ENCODE measurements around the gene ASMTL. TPM values are rescaled to one million over a fixed set of nuclear protein-coding genes. Genes with fewer than 3 reads are reported as not detected.

The ASMTL gene
- total RNA-seq, 2 experiments from 2014 or later = 65.2 to 67.4 TPM

- H3K36me3 Mint-ChIP-seq = peaks cover 34% of the 10 kb centered on the region
Observed at GRCh38 chrX:1464041-1464970, 11.6 kb upstream of the ASMTL start.

GRCh38 chrX:1463581-1463980, 10.9 kb upstream of the ASMTL start:
- Mint-ChIP-seq H3K9me3 (no peaks in the 10 kb centered on the region), H3K36me3 (peaks cover 34% of the 10 kb centered on the region), H3K4me3 (peak overlapping the region; percentile 61), H3K27me3 (no peaks in the 10 kb centered on the region), H3K4me1 (ENCODE audit: low read depth) (peaks cover 68% of the 10 kb centered on the region), H3K27ac (peak overlapping the region; percentile 96)
- intact Hi-C loops (cut with micrococcal nuclease) = loop anchor here (1.0 to 5.0 kb wide), 4 partner anchors 8 to 1249 kb away; no protein-coding TSS in a partner anchor
- ChIA-PET POLR2A (no interaction called here), CTCF (no interaction called here)
- peak; percentile 9 for DNase-seq

More at GRCh38 chrX:1464041-1464970, 11.6 kb upstream of the ASMTL start:
- DNase-seq = peak; percentile 54
- intact Hi-C loops (cut with micrococcal nuclease) = loop anchor here (5.0 kb wide), 1 partner anchor 1248 kb away; no protein-coding TSS in a partner anchor
- Mint-ChIP-seq H3K4me1 (ENCODE audit: low read depth) (peaks cover 71% of the 10 kb centered on the region), H3K9me3 (no peaks in the 10 kb centered on the region), H3K27me3 (no peaks in the 10 kb centered on the region), H3K27ac (peak overlapping the region; percentile 96), H3K4me3 (peak overlapping the region; percentile 55)
- ChIA-PET CTCF (no interaction called here), POLR2A (no interaction called here)

GRCh38 chrX:1462596-1463251, 10.0 kb upstream of the ASMTL start:
- Mint-ChIP-seq H3K27me3 (no peaks in the 10 kb centered on the region), H3K4me1 (ENCODE audit: low read depth) (peaks cover 60% of the 10 kb centered on the region), H3K36me3 (peaks cover 30% of the 10 kb centered on the region), H3K4me3 (peak overlapping the region; percentile 61), H3K9me3 (no peaks in the 10 kb centered on the region), H3K27ac (peak overlapping the region; percentile 96)
- ChIA-PET CTCF (no interaction called here), POLR2A (no interaction called here)
- peak; percentile 89 for DNase-seq
- intact Hi-C loops (cut with micrococcal nuclease) = loop anchor here (1.0 to 5.0 kb wide), 7 partner anchors 9 to 1250 kb away; partner anchors contain the start of gene P2RY8

- H3K27ac Mint-ChIP-seq = peak overlapping the region; percentile 96
- intact Hi-C loops (cut with micrococcal nuclease) = loop anchor here (1.0 to 5.0 kb wide), 6 partner anchors 9 to 1250 kb away; partner anchors contain the start of gene P2RY8
- H3K9me3 Mint-ChIP-seq = no peaks in the 10 kb centered on the region
- ChIA-PET CTCF (no interaction called here), POLR2A (no interaction called here)
- H3K4me3 Mint-ChIP-seq = peak overlapping the region; percentile 4
- no peak for DNase-seq
- peaks cover 55% of the 10 kb centered on the region for H3K4me1 Mint-ChIP-seq (ENCODE audit: low read depth)
- H3K36me3 Mint-ChIP-seq = peaks cover 26% of the 10 kb centered on the region
- H3K27me3 Mint-ChIP-seq = no peaks in the 10 kb centered on the region
Observed at GRCh38 chrX:1462110-1462509, 9.4 kb upstream of the ASMTL start.

DNA sequence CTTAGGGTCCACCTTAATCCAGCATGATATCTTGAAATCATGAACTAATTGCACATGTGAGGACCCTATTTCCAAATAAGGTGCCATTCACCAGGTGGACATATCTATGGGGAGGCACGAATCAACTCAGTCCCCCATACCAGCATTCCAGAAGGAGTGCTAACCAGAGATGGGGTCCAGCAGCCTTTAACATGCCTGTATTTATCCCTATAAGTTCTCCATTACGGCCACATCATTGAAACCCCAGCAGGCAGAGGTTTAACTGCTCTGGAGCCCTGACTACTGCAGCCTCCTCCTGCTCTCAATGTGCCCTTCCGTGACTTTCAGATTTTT, 3.2 kb upstream of the ASMTL start:
- Mint-ChIP-seq H3K4me1 (ENCODE audit: low read depth) (peaks cover 15% of the 10 kb centered on the region), H3K4me3 (no peak overlapping the region), H3K27ac (no peak overlapping the region), H3K36me3 (no peaks in the 10 kb centered on the region), H3K9me3 (no peaks in the 10 kb centered on the region), H3K27me3 (no peaks in the 10 kb centered on the region)
- CTCF ChIA-PET = no interaction called here
- DNase-seq = no peak
- POLR2A ChIA-PET = no interaction called here
- intact Hi-C loops (cut with micrococcal nuclease) = no loop called here

DNA sequence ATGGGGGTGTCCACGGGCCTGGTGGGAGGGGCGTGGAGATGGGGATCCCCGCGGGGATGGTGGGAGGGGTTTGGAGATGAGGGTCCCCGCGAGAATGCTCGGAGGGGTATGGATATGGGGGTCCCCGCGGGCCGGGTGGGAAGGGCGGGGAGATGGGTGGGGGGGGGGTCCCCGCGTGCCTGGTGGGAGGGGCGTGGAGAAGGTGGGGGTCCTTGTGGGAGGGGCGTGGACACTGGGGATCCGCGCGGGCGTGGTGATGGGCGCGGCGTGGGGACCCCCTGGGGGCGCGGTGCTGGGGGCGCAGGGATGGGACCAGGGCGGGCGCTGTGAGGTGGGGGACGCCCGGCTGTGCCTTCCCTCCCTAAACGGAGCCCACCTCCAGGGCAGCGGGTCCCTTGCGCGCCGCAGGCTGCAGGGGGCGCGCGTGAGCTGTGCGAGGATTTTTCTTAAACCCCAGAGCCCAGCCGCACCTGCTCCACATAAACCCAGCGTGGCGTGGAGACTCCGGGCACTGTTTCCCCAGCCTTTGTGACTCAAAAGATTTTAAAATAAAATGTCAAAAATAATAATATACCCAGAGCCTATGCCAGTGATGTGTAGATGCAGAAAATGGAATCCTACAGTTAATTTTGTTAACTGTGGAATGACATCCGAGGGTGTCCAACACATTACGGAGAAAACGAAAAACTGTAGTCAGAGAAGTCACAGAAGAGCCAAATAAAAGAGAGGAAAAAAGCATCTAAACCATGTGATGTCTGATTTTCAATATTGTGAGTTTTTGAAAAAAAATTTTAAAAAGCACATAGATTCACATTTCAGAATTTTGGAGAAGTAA, 1.5 kb upstream of the ASMTL start:
- Mint-ChIP-seq H3K4me1 (ENCODE audit: low read depth) (peaks cover 19% of the 10 kb centered on the region), H3K9me3 (peaks cover 3% of the 10 kb centered on the region), H3K4me3 (peak overlapping the region; percentile 52), H3K27ac (peak overlapping the region; percentile 64), H3K27me3 (no peaks in the 10 kb centered on the region), H3K36me3 (peaks cover 9% of the 10 kb centered on the region)
- POLR2A ChIA-PET = no interaction called here
- intact Hi-C loops (cut with micrococcal nuclease) = loop anchor here (1.0 to 5.0 kb wide), 13 partner anchors 8 to 1176 kb away; partner anchors contain the start of genes AKAP17A, GTPBP6 and SLC25A6
- peak; percentile 95 for DNase-seq
- CTCF ChIA-PET = no interaction called here

GRCh38 chrX:1453395-1453783, 680 bp upstream of the ASMTL start:
- H3K27me3 Mint-ChIP-seq = no peaks in the 10 kb centered on the region
- peak overlapping the region; percentile 92 for H3K27ac Mint-ChIP-seq
- ChIA-PET CTCF (no interaction called here), POLR2A (no interaction called here)
- H3K4me3 Mint-ChIP-seq = peak overlapping the region; percentile 80
- DNase-seq = no peak
- H3K4me1 Mint-ChIP-seq (ENCODE audit: low read depth) = peaks cover 19% of the 10 kb centered on the region
- peaks cover 17% of the 10 kb centered on the region for H3K36me3 Mint-ChIP-seq
- peaks cover 11% of the 10 kb centered on the region for H3K9me3 Mint-ChIP-seq
- intact Hi-C loops (cut with micrococcal nuclease) = loop anchor here (1.0 to 5.0 kb wide), 12 partner anchors 9 to 1177 kb away; partner anchors contain the start of genes AKAP17A, GTPBP6 and SLC25A6

DNA sequence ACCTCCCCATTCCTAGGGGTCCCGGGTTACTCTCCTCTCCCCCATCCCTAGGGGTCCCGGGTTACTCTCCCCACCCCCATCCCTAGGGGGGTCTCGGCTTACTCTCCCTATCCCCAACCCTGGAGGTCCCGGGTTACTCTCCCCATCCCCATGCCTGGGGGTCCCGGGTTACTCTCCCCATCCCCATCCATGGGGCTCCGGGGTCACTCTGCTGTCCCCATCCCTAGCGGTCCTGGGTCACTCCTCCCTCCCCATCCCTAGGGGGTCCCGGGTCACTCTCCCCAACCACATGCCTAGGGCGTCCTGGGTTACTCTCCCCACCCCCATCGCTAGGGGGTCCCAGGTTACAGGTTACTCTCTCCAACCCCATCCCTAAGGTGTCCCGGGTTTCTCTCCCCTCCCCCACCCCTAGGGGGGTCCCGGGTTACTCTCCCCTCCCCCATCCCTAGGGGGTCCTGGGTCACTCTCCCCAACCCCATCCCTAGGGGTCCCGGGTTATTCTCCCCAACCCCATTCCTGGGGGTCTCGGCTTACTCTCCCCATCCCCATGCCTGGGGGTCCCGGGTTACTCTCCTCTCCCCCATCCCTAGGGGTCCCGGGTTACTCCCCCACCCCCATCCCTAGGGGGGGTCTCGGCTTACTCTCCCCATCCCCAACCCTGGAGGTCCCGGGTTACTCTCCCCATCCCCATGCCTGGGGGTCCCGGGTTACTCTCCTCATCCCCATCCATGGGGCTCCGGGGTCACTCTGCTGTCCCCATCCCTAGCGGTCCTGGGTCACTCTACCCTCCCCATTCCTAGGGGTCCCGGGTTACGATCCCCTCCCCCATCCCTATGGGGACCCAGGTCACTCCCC, 821 bp downstream of the ASMTL start:
- peaks cover 26% of the 10 kb centered on the region for H3K9me3 Mint-ChIP-seq
- intact Hi-C loops (cut with micrococcal nuclease) = loop anchor here (2.0 to 5.0 kb wide), 4 partner anchors 130 to 1133 kb away; partner anchors contain the start of gene GTPBP6
- peaks cover 19% of the 10 kb centered on the region for H3K4me1 Mint-ChIP-seq (ENCODE audit: low read depth)
- DNase-seq = peak; percentile 22
- CTCF ChIA-PET = no interaction called here
- H3K27me3 Mint-ChIP-seq = no peaks in the 10 kb centered on the region
- H3K4me3 Mint-ChIP-seq = peak overlapping the region; percentile 91
- POLR2A ChIA-PET = no interaction called here
- peak overlapping the region; percentile 92 for H3K27ac Mint-ChIP-seq
- peaks cover 32% of the 10 kb centered on the region for H3K36me3 Mint-ChIP-seq

GRCh38 chrX:1451251-1451660, 1.5 kb downstream of the ASMTL start:
- Mint-ChIP-seq H3K4me3 (peak overlapping the region; percentile 91), H3K9me3 (peaks cover 29% of the 10 kb centered on the region), H3K27me3 (no peaks in the 10 kb centered on the region), H3K36me3 (peaks cover 36% of the 10 kb centered on the region), H3K4me1 (ENCODE audit: low read depth) (peaks cover 19% of the 10 kb centered on the region), H3K27ac (no peak overlapping the region)
- DNase-seq = peak; percentile 12
- intact Hi-C loops (cut with micrococcal nuclease) = loop anchor here (5.0 kb wide), 2 partner anchors 129 to 244 kb away; no protein-coding TSS in a partner anchor
- ChIA-PET POLR2A (no interaction called here), CTCF (no interaction called here)

- POLR2A ChIA-PET = no interaction called here
- Mint-ChIP-seq H3K4me1 (ENCODE audit: low read depth) (peaks cover 15% of the 10 kb centered on the region), H3K4me3 (no peak overlapping the region), H3K27me3 (no peaks in the 10 kb centered on the region), H3K27ac (no peak overlapping the region), H3K9me3 (peaks cover 29% of the 10 kb centered on the region), H3K36me3 (peaks cover 40% of the 10 kb centered on the region)
- peak; percentile 11 for DNase-seq
- CTCF ChIA-PET = no interaction called here
- intact Hi-C loops (cut with micrococcal nuclease) = loop anchor here (5.0 kb wide), 2 partner anchors 128 to 243 kb away; no protein-coding TSS in a partner anchor
Observed at GRCh38 chrX:1450361-1451161, 2.1 kb downstream of the ASMTL start.
